Fibroblast of pulmonary artery (primary cell): ENCODE measurements around the gene KCNMA1.

Experiments
- DNase-seq: peaks from one replicate; pipeline ENCODE4 v3.0.0-alpha.2; 2010; ENCODE audit warnings: low read depth
- H3K4me3 ChIP-seq: replicated peaks from 2 replicates; pipeline ENCODE4 v1.5.1; 2011; ENCODE audit warnings: low read depth, mild to moderate bottlenecking, control low read depth, low read length, moderate library complexity
- CTCF ChIP-seq: IDR thresholded peaks from 2 replicates; pipeline ENCODE4 v1.5.1; 2011; ENCODE audit warnings: mild to moderate bottlenecking, control low read depth, low read length, inconsistent platforms; ENCODE audit errors: missing control alignments

KCNMA1 gene

DNA sequence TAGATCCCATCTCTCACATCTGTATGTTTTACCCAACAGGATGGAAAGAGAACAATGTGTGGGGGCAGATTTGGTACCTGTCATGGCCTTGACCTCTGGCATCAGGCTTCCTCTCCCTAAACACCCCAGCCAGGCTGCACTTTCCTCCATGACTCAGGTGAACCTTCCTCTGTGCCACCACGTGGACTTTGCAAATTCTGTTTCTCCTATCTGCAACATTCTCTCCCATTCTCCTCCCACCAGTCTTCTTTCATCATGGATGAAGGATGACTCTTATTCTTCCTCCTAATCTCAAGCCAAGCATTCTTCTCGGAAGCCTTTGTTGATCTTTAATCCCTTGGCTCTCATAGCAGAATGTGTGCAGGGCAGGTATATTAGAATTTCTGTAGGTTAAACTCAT is 355.4 kb downstream of the KCNMA1 start:
- TF ChIP-seq CTCF: no peak
- no peak overlapping the region for H3K4me3 ChIP-seq
- DNase-seq: no peak

- TF ChIP-seq CTCF: no peak
- DNase-seq: no peak
- H3K4me3 ChIP-seq: no peak overlapping the region
These were observed 355.9 kb downstream of the KCNMA1 start for GRCh38 chr10:77281719-77282118.

DNA sequence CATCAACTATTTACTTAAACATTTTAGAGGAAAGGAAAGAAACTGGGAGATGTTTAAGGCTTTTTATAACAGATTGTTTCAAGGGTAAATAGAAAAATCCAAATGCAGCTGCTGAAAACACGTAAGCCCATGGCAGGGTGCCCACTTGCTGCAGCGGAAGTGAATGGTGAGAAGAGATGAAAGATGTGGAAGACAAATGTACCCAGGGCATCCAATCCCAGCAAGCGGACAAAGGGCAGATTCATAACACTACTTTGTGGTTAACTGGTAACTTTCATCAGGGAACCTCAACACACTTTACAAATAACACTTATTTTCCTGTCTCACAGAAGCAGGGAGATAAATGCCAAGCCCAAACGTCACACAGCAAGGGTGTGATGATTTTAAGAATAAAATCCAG is 358.4 kb downstream of the KCNMA1 start:
- H3K4me3 ChIP-seq: no peak overlapping the region
- TF ChIP-seq CTCF: no peak
- DNase-seq: no peak

DNA sequence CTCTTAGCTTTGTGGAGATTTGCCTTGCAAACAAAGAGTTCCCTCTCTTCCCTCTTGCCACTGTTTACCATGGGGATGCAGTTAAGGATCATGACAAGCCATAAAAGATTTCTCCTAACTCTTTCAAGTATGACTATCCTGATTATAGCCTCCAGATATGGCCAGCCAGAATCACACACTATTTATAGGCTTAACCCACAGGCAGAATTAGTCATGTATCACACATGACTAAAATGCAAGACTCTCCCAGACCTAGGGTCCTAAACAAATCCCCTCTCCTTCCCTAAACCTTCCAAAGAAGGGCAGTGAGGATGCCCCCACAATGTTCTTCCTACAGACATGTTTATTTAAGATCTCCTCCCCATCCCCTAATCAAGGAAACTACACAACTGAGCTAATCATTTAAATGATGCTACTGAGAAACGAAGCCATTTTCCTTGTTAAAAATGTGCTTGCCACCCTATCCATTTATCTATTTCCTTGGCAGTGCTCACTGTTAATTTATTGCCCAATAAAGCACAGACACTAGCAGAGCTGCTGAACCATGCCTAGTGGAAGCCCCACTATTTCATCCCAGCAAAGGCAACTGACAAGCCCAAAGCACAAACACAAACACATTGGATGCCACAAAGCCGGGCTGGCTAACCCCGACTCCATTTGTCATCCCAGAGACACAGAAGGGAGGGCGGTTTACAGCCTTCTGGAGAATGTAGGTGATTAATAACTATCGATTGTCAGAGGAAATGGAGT is 363.4 kb downstream of the KCNMA1 start:
- DNase-seq: no peak
- H3K4me3 ChIP-seq: no peak overlapping the region
- no peak for TF ChIP-seq CTCF

DNA sequence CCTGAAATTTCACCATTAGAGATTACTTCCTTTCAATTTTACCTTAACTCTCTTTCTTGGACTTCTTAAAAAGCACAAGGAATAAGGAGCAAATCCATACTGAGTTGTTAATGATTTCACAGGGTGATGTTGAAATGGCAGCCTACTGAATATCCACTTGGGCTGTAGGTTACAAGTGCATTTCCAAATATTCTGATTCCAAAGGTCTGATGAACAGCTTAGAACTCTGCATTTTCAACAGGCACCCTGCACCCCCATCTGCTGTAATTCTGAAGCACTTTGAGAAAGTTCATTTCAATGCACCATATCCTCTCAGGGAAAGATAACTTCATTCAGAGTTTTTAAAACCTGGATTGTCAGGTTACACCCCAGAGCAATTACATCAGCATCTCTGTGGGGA is 368.4 kb downstream of the KCNMA1 start:
- no peak for TF ChIP-seq CTCF
- no peak overlapping the region for H3K4me3 ChIP-seq
- no peak for DNase-seq

- no peak for DNase-seq
- no peak for TF ChIP-seq CTCF
- H3K4me3 ChIP-seq: no peak overlapping the region
These were observed 368.9 kb downstream of the KCNMA1 start for GRCh38 chr10:77268721-77269120.
